ENCODE results near the gene C4orf50. TPM values are rescaled to one million over a fixed set of nuclear protein-coding genes. Genes with fewer than 3 reads are reported as not detected.

Gene C4orf50
- total and polyA plus RNA-seq, 2 donors (not counting 1 experiment from before 2014, with no cell fraction given): 0.02 TPM; not detected in 1

DNA sequence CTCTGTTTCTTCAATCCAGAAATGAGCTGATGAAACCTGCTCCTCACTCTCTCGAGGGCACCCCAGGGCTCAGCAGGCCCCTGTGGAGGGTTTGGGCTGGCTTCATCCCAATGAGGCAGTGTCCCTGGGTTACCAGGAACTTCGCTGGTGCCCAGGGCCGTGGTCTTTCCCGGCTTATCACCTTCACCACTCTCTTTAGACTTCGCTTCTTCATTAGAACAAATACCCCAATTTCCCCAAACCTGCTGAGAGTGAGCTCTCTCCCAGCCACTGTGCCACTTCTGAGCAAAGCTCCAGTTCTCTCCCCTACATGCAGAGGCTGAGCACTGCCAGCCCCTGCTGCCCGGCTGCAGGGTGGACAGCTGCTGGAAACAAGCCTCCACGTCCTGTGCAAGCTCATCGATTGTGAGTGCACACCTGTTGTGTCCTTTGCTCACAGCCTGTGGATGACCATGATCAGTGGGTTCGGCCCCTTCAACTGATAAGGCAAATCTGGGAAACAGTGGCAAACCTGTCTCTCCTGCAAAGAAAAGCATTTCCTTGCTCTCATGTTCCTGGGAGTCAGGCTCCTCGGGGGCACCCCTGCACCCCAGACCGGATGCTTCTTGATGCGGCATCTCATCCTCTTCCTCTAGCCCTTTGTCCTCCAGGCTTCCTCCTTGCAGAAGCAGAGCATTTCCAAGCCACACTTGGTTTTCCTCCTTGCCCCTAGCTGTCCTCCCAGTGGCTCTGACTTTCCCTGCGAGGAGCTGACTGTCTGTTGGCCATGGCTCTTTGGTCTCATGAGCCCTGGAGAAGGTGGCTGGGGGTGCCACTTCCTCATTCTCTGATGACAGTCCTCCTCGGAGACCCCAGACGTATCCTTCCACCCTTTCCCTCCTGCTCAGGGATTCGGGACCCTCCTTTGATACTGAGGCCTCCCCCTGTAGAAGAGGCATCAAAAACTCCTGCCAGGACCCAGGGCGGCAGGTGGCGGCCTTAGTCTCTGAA, 28.7 kb downstream of the C4orf50 start:
- peaks cover 1 to 14% (median 6%) of the 10 kb centered on the region in 3 donors for H3K9me3 ChIP-seq (ENCODE audit: control extremely low read depth in 1 of 3, control insufficient read depth in 2 of 3, insufficient read depth in 1 of 3, low read length in 2 of 3)
- no peak overlapping the region for H3K4me2 ChIP-seq (replicated peaks; ENCODE audit: low read depth, low read length, poor library complexity, severe bottlenecking)
- H3K9ac ChIP-seq (ENCODE audit: low read length): no peak overlapping the region
- H3K36me3 ChIP-seq (replicated peaks in 1 of 2; ENCODE audit: control extremely low read depth in 1 of 2, control insufficient read depth in 1 of 2, extremely low read depth in 1 of 2, insufficient read depth in 2 of 2, low read length in 1 of 2): no peaks in the 10 kb centered on the region
- no peaks in the 10 kb centered on the region for H3K27me3 ChIP-seq (replicated peaks in 1 of 4; ENCODE audit: control extremely low read depth in 1 of 4, control insufficient read depth in 3 of 4, insufficient read depth in 4 of 4, low read length in 3 of 4)
- ChIA-PET POLR2A (no interaction called here), CTCF (interaction anchor here (2.4 kb wide), 1 partner anchor 9 kb away, joined by 10 read pairs; no protein-coding TSS in a partner anchor)
- intact Hi-C loops (cut with micrococcal nuclease): no loop called here
- H2AFZ ChIP-seq (ENCODE audit: insufficient read depth, low read depth, low read length, poor library complexity, severe bottlenecking): no peak overlapping the region
- H4K20me1 ChIP-seq (ENCODE audit: control insufficient read depth, insufficient read depth, low read length, poor library complexity, severe bottlenecking): no peaks in the 10 kb centered on the region
- TF ChIP-seq EZH2 (IDR thresholded peaks at IDR 0.05; ENCODE audit: borderline replicate concordance, insufficient read depth, low read depth, low read length, poor library complexity, severe bottlenecking): no peak
- no peak for TF ChIP-seq CTCF (IDR thresholded peaks at IDR 0.05)
- WGBS (ENCODE audit: insufficient coverage): 81% methylated on average over 18 of the region's 18 CpGs
- Mint-ChIP-seq H3K9me3 (ENCODE audit: insufficient read depth) (peaks cover 5% of the 10 kb centered on the region), H3K27me3 (peaks cover 9% of the 10 kb centered on the region), H3K4me3 (no peak overlapping the region), H3K4me1 (no peaks in the 10 kb centered on the region), H3K27ac (no peak overlapping the region)
- DNase-seq (no peak), ATAC-seq (ENCODE audit: low read depth) (no peak)
- no peak overlapping the region for H3K4me3 ChIP-seq (ENCODE audit: control extremely low read depth in 1 of 5, extremely low read depth in 1 of 5, insufficient read depth in 1 of 5, low read depth in 2 of 5, low read length in 4 of 5)
- no peaks in the 10 kb centered on the region for H3K4me1 ChIP-seq (ENCODE audit: control insufficient read depth in 2 of 2, insufficient read depth in 2 of 2, low read length in 2 of 2)
- H3K27ac ChIP-seq (ENCODE audit: low read length in 2 of 2): no peak overlapping the region
- H3K79me2 ChIP-seq (ENCODE audit: control insufficient read depth, insufficient read depth, low read length): no peaks in the 10 kb centered on the region
